T-helper 1 cell treated with Interleukin-12 subunit alpha and Interleukin-12 subunit beta and Interleukin-4 antibody, amounts not matched to agents 30 ng/mL and 1 ng/mL, for 36 hours (primary cell): ENCODE data around the gene PPP1R14C. TPM values are rescaled to one million over a fixed set of nuclear protein-coding genes. Genes with fewer than 3 reads are reported as not detected.

ENCODE experiments used
- intact Hi-C: fragments of 100-400 bp; cut with micrococcal nuclease; formaldehyde crosslinking; loops from one replicate; pipeline ENCODE4 v1.15.1; 2024
- total RNA-seq: library from RNA; stranded (reverse); gene quantifications from 2 replicates; pipeline ENCODE4 v1.2.3, GENCODE V29; 2022

Gene PPP1R14C
- total RNA-seq, 1 donor from 2014 or later = not detected

- intact Hi-C loops = no loop called here
These were observed 46.3 kb downstream of the PPP1R14C start for GRCh38 chr6:150189122-150189521.

- intact Hi-C loops = no loop called here
These were observed 49.0 kb downstream of the PPP1R14C start for GRCh38 chr6:150191809-150192208.

GRCh38 chr6:150194195-150194594 is 51.4 kb downstream of the PPP1R14C start:
- intact Hi-C loops = no loop called here

GRCh38 chr6:150195996-150196417 is 53.2 kb downstream of the PPP1R14C start:
- intact Hi-C loops = no loop called here

- intact Hi-C loops = no loop called here
These were observed 54.3 kb downstream of the PPP1R14C start for GRCh38 chr6:150196942-150197745.

GRCh38 chr6:150198532-150198931 is 55.7 kb downstream of the PPP1R14C start:
- intact Hi-C loops = no loop called here

- intact Hi-C loops = no loop called here
These were observed 56.4 kb downstream of the PPP1R14C start for GRCh38 chr6:150199241-150199640.

GRCh38 chr6:150200428-150201100 is 57.7 kb downstream of the PPP1R14C start:
- intact Hi-C loops = no loop called here

- intact Hi-C loops = no loop called here
These were observed 58.4 kb downstream of the PPP1R14C start for GRCh38 chr6:150201285-150201684.

GRCh38 chr6:150201772-150202329 is 59.0 kb downstream of the PPP1R14C start:
- intact Hi-C loops = no loop called here

GRCh38 chr6:150202404-150202803 is 59.6 kb downstream of the PPP1R14C start:
- intact Hi-C loops = no loop called here

- intact Hi-C loops = no loop called here
These were observed 60.1 kb downstream of the PPP1R14C start for GRCh38 chr6:150202934-150203333.

- intact Hi-C loops = no loop called here
These were observed 60.5 kb downstream of the PPP1R14C start for GRCh38 chr6:150203378-150203777.

GRCh38 chr6:150203871-150204545 is 61.2 kb downstream of the PPP1R14C start:
- intact Hi-C loops = no loop called here

- intact Hi-C loops = no loop called here
These were observed 62.0 kb downstream of the PPP1R14C start for GRCh38 chr6:150204705-150205472.

GRCh38 chr6:150207931-150208570 is 65.2 kb downstream of the PPP1R14C start:
- intact Hi-C loops = no loop called here

GRCh38 chr6:150208611-150209352 is 65.9 kb downstream of the PPP1R14C start:
- intact Hi-C loops = no loop called here

- intact Hi-C loops = no loop called here
These were observed 66.6 kb downstream of the PPP1R14C start for GRCh38 chr6:150209415-150209814.

- intact Hi-C loops = no loop called here
These were observed 69.1 kb downstream of the PPP1R14C start for GRCh38 chr6:150211700-150212511.
